Activated B cell treated with CpG ODN at 0.5 μM for 24 hours (primary cell): ENCODE results near the gene TRIM5. TPM values are rescaled to one million over a fixed set of nuclear protein-coding genes. Genes with fewer than 3 reads are reported as not detected.

Experiments used
- ATAC-seq: fragments of 200-7000 bp; cut with Tn5 transposase; one replicate; pipeline ENCODE4 v1.10.0; 2021; ENCODE audit warnings: low read depth, mild to moderate bottlenecking, moderate library complexity
- CTCF ChIA-PET: fragments of 350-600 bp; sonication (Branson Sonifier 250); formaldehyde crosslinking; loops from one replicate; lab custom pipeline; 2021; ENCODE audit warnings: antibody characterized with exemption; lab: Charles Lee
- POLR2A ChIA-PET: fragments of 350-600 bp; sonication (Branson Sonifier 250); formaldehyde crosslinking; loops from one replicate; lab custom pipeline; 2021; ENCODE audit warnings: antibody characterized with exemption; lab: Charles Lee
- DNase-seq: peaks from one replicate; pipeline ENCODE4 v3.0.0; 2022
- H3K27ac Mint-ChIP-seq: one replicate; pipeline ENCODE4 v1.8.0; 2020; ENCODE audit warnings: mixed read lengths
- H3K27me3 Mint-ChIP-seq: one replicate; pipeline ENCODE4 v1.8.0; 2021; ENCODE audit warnings: mixed read lengths
- H3K36me3 Mint-ChIP-seq: one replicate; pipeline ENCODE4 v1.8.0; 2021; ENCODE audit warnings: low read depth, mixed read lengths
- H3K4me1 Mint-ChIP-seq: one replicate; pipeline ENCODE4 v1.8.0; 2021; ENCODE audit warnings: mixed read lengths
- H3K4me3 Mint-ChIP-seq: one replicate; pipeline ENCODE4 v1.8.0; 2020; ENCODE audit warnings: mild to moderate bottlenecking, mixed read lengths
- H3K9me3 Mint-ChIP-seq: one replicate; pipeline ENCODE4 v1.8.0; 2020; ENCODE audit warnings: mixed read lengths
- intact Hi-C: fragments of 100-400 bp; cut with micrococcal nuclease; formaldehyde crosslinking; loops from one replicate; pipeline ENCODE4 v1.15.1; 2024
- total RNA-seq: library from RNA; stranded (reverse); gene quantifications from 2 replicates; pipeline ENCODE4 v1.2.3, GENCODE V29; 2022
- TF ChIP-seq, protein P1 (sequence below): fragments of 200-600 bp; IDR thresholded peaks from one replicate; pipeline ENCODE4 v1.8.0; 2022; ENCODE audit warnings: antibody characterized with exemption, mild to moderate bottlenecking

The TRIM5 gene
- total RNA-seq, 1 donor from 2014 or later, result 36.3 TPM

DNA sequence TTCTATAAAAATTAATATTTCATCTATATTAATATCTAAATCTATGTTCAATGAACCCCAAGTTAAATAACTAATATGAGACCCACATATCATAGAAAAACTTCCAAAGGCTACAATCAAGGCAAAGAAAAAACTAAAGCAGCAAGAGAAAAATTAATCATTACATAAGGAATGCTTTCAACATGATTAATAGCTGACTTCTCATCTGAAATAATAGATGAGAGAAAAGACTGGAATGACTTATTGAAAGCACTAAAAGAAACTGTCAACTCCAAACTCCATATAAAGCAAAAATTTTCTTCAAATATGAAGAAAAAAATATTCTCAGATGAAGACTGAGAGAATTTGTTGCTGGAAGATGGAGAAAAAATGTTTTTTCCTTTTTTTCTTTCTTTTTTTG, 13.0 kb downstream of the TRIM5 start:
- Mint-ChIP-seq H3K27me3 (no peaks in the 10 kb centered on the region), H3K9me3 (no peaks in the 10 kb centered on the region), H3K27ac (no peak overlapping the region), H3K4me1 (peaks cover 4% of the 10 kb centered on the region), H3K4me3 (no peak overlapping the region), H3K36me3 (peaks cover 63% of the 10 kb centered on the region)
- POLR2A ChIA-PET, result no interaction called here
- CTCF ChIA-PET, result interaction anchor here (0.9 kb wide), 1 partner anchor 11 kb away, joined by 3 read pairs; no protein-coding TSS in a partner anchor
- DNase-seq (no peak), ATAC-seq (no peak)
- intact Hi-C loops, result loop anchor here (5.0 kb wide), 1 partner anchor 40 kb away; no protein-coding TSS in a partner anchor
- TF ChIP-seq, protein P1, sequence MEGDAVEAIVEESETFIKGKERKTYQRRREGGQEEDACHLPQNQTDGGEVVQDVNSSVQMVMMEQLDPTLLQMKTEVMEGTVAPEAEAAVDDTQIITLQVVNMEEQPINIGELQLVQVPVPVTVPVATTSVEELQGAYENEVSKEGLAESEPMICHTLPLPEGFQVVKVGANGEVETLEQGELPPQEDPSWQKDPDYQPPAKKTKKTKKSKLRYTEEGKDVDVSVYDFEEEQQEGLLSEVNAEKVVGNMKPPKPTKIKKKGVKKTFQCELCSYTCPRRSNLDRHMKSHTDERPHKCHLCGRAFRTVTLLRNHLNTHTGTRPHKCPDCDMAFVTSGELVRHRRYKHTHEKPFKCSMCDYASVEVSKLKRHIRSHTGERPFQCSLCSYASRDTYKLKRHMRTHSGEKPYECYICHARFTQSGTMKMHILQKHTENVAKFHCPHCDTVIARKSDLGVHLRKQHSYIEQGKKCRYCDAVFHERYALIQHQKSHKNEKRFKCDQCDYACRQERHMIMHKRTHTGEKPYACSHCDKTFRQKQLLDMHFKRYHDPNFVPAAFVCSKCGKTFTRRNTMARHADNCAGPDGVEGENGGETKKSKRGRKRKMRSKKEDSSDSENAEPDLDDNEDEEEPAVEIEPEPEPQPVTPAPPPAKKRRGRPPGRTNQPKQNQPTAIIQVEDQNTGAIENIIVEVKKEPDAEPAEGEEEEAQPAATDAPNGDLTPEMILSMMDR, result no peak

- Mint-ChIP-seq H3K4me3 (no peak overlapping the region), H3K27ac (no peak overlapping the region), H3K4me1 (no peaks in the 10 kb centered on the region), H3K9me3 (no peaks in the 10 kb centered on the region), H3K27me3 (no peaks in the 10 kb centered on the region), H3K36me3 (peaks cover 76% of the 10 kb centered on the region)
- CTCF ChIA-PET, result no interaction called here
- intact Hi-C loops, result no loop called here
- POLR2A ChIA-PET, result no interaction called here
- TF ChIP-seq, protein P1, result no peak
- no peak for DNase-seq
- ATAC-seq, result no peak
These were observed 18.5 kb downstream of the TRIM5 start for GRCh38 chr11:5666402-5666793.

GRCh38 chr11:5665746-5666401, 19.0 kb downstream of the TRIM5 start:
- Mint-ChIP-seq H3K9me3 (no peaks in the 10 kb centered on the region), H3K27me3 (no peaks in the 10 kb centered on the region), H3K27ac (no peak overlapping the region), H3K4me1 (no peaks in the 10 kb centered on the region), H3K36me3 (peaks cover 78% of the 10 kb centered on the region), H3K4me3 (no peak overlapping the region)
- DNase-seq, result no peak
- no peak for ATAC-seq
- ChIA-PET POLR2A (interaction anchor here (0.6 kb wide), 1 partner anchor 41 kb away, joined by 3 read pairs; no protein-coding TSS in a partner anchor), CTCF (no interaction called here)
- intact Hi-C loops, result no loop called here
- TF ChIP-seq, protein P1, result no peak

DNA sequence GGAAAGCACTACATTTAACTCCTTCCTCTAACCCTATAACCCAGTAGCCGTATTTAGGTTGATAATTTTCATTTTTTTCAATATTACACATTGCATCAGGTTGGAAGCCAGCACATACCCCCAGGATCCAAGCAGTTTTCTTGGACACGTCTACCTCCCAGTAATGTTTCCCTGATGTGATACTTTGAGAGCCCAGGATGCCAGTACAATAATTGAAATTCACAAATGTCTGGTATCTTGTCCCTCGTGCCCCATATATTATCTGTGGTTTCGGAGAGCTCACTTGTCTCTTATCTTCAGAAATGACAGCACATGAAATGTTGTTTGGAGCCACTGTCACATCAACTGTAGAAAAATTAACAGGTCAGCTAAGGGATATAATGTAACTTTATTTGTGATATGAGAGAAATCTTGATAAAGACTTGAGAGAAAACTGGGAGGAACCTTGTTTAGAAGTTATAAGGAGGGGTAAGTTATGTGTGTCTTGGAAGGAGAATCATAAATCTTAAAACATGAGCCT, 19.8 kb downstream of the TRIM5 start:
- H3K27ac Mint-ChIP-seq, result no peak overlapping the region
- TF ChIP-seq, protein P1, result no peak
- no peak overlapping the region for H3K4me3 Mint-ChIP-seq
- no peak for DNase-seq
- ChIA-PET POLR2A (interaction anchor here (0.6 kb wide), 1 partner anchor 40 kb away, joined by 3 read pairs; no protein-coding TSS in a partner anchor), CTCF (no interaction called here)
- peaks cover 71% of the 10 kb centered on the region for H3K36me3 Mint-ChIP-seq
- H3K27me3 Mint-ChIP-seq, result no peaks in the 10 kb centered on the region
- no peaks in the 10 kb centered on the region for H3K9me3 Mint-ChIP-seq
- no peak for ATAC-seq
- intact Hi-C loops, result no loop called here
- no peaks in the 10 kb centered on the region for H3K4me1 Mint-ChIP-seq

DNA sequence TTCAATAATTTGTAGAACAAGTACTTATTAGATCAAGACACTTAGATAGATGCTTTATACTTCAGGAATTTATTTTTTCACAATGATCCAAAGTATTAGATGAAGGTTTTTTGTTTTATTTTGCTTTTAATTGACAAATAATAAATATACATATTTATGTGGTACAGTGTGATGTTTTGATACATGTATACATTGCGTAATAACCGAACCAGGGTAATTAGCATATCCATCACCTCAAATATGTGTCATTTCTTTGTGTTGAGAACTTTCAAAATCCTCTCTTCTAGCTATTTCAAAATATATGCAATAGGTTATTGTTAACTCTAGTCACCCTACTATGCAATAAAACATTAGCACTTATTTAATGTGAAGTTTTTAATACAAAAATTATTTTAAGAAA, 21.4 kb downstream of the TRIM5 start:
- no peak for ATAC-seq
- no peak for DNase-seq
- TF ChIP-seq, protein P1, result no peak
- Mint-ChIP-seq H3K9me3 (no peaks in the 10 kb centered on the region), H3K4me3 (no peak overlapping the region), H3K27ac (no peak overlapping the region), H3K4me1 (no peaks in the 10 kb centered on the region), H3K36me3 (peaks cover 58% of the 10 kb centered on the region), H3K27me3 (no peaks in the 10 kb centered on the region)
- intact Hi-C loops, result no loop called here
- CTCF ChIA-PET, result no interaction called here
- POLR2A ChIA-PET, result no interaction called here
